Measurements from ENCODE around the gene UBR4. TPM values are rescaled to one million over a fixed set of nuclear protein-coding genes. Genes with fewer than 3 reads are reported as not detected.

UBR4 gene
- total and polyA plus RNA-seq, 2 of the 8 experiments (the other 6 are each of a cell fraction or from before 2014, with no cell fraction given), result 139 to 152 TPM

DNA sequence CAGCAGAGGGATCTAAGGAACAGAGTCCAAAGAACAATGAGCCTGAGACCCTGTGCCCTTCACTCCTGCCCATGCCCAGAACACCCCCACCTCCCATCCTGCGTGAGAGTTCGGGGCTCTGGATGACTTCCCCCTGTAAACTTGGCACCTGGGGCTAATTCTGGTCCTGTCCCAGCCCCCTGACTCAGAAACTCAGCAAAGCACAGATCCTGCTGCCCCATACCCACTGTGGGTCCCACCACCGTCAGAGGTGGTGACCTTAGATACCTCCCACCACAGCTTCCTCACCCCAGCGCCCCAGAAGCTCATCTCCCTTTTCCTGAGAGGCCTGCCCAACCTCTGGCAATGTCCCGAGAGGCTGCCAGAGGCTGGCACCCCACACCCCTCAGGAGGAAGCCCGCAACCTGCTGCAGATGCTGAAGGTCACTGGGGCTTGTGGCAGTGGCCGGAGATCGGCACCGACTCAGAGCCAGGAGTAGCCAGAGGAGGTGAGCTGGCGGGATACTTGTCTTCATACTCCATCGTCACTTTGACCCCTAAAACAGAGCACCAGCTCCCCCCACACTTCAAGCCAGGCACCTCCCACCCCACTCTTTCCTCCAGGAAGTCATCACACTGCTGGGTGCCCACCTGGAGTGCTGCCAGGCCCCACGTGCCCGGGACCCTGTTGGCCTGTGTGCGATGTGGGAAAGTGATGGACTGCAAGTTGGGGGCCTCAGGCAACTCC lies 142.0 kb downstream of the UBR4 start (continued):
- TF ChIP-seq, protein P1, sequence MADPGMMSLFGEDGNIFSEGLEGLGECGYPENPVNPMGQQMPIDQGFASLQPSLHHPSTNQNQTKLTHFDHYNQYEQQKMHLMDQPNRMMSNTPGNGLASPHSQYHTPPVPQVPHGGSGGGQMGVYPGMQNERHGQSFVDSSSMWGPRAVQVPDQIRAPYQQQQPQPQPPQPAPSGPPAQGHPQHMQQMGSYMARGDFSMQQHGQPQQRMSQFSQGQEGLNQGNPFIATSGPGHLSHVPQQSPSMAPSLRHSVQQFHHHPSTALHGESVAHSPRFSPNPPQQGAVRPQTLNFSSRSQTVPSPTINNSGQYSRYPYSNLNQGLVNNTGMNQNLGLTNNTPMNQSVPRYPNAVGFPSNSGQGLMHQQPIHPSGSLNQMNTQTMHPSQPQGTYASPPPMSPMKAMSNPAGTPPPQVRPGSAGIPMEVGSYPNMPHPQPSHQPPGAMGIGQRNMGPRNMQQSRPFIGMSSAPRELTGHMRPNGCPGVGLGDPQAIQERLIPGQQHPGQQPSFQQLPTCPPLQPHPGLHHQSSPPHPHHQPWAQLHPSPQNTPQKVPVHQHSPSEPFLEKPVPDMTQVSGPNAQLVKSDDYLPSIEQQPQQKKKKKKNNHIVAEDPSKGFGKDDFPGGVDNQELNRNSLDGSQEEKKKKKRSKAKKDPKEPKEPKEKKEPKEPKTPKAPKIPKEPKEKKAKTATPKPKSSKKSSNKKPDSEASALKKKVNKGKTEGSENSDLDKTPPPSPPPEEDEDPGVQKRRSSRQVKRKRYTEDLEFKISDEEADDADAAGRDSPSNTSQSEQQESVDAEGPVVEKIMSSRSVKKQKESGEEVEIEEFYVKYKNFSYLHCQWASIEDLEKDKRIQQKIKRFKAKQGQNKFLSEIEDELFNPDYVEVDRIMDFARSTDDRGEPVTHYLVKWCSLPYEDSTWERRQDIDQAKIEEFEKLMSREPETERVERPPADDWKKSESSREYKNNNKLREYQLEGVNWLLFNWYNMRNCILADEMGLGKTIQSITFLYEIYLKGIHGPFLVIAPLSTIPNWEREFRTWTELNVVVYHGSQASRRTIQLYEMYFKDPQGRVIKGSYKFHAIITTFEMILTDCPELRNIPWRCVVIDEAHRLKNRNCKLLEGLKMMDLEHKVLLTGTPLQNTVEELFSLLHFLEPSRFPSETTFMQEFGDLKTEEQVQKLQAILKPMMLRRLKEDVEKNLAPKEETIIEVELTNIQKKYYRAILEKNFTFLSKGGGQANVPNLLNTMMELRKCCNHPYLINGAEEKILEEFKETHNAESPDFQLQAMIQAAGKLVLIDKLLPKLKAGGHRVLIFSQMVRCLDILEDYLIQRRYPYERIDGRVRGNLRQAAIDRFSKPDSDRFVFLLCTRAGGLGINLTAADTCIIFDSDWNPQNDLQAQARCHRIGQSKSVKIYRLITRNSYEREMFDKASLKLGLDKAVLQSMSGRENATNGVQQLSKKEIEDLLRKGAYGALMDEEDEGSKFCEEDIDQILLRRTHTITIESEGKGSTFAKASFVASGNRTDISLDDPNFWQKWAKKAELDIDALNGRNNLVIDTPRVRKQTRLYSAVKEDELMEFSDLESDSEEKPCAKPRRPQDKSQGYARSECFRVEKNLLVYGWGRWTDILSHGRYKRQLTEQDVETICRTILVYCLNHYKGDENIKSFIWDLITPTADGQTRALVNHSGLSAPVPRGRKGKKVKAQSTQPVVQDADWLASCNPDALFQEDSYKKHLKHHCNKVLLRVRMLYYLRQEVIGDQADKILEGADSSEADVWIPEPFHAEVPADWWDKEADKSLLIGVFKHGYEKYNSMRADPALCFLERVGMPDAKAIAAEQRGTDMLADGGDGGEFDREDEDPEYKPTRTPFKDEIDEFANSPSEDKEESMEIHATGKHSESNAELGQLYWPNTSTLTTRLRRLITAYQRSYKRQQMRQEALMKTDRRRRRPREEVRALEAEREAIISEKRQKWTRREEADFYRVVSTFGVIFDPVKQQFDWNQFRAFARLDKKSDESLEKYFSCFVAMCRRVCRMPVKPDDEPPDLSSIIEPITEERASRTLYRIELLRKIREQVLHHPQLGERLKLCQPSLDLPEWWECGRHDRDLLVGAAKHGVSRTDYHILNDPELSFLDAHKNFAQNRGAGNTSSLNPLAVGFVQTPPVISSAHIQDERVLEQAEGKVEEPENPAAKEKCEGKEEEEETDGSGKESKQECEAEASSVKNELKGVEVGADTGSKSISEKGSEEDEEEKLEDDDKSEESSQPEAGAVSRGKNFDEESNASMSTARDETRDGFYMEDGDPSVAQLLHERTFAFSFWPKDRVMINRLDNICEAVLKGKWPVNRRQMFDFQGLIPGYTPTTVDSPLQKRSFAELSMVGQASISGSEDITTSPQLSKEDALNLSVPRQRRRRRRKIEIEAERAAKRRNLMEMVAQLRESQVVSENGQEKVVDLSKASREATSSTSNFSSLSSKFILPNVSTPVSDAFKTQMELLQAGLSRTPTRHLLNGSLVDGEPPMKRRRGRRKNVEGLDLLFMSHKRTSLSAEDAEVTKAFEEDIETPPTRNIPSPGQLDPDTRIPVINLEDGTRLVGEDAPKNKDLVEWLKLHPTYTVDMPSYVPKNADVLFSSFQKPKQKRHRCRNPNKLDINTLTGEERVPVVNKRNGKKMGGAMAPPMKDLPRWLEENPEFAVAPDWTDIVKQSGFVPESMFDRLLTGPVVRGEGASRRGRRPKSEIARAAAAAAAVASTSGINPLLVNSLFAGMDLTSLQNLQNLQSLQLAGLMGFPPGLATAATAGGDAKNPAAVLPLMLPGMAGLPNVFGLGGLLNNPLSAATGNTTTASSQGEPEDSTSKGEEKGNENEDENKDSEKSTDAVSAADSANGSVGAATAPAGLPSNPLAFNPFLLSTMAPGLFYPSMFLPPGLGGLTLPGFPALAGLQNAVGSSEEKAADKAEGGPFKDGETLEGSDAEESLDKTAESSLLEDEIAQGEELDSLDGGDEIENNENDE (IDR thresholded peaks at IDR 0.05; ENCODE audit: insufficient replicate concordance, low read length), result no peak
- TF ChIP-seq TEAD4 (IDR thresholded peaks at IDR 0.05; ENCODE audit: low read depth, low read length) (no peak), CHD2 (IDR thresholded peaks at IDR 0.05; ENCODE audit: low read length) (no peak), CREB1 (IDR thresholded peaks at IDR 0.05) (no peak), MAFK (IDR thresholded peaks at IDR 0.05; ENCODE audit: low read depth, low read length) (no peak), HDAC2 (IDR thresholded peaks at IDR 0.05; ENCODE audit: borderline replicate concordance in 1 of 2, low read depth in 2 of 2, low read length in 2 of 2) (no peak), POLR2A (IDR thresholded peaks at IDR 0.05; ENCODE audit: control extremely low read depth in 1 of 2, low read depth in 2 of 2, low read length in 2 of 2) (no peak), BRCA1 (IDR thresholded peaks at IDR 0.05; ENCODE audit: low read depth, low read length) (no peak), KDM5A (IDR thresholded peaks at IDR 0.05; ENCODE audit: low read length) (no peak), CBX5 (IDR thresholded peaks at IDR 0.05; ENCODE audit: low read depth, low read length) (no peak), SIRT6 (IDR thresholded peaks at IDR 0.05; ENCODE audit: low read length) (no peak), PHF8 (conservative IDR thresholded peaks at IDR 0.05; ENCODE audit: low read depth, low read length) (no peak)
